Measurements from ENCODE around the gene OR4D2.

OR4D2 gene

GRCh38 chr17:58187063-58187462, 20.3 kb downstream of the OR4D2 start:
- H3K27ac ChIP-seq (ENCODE audit: extremely low read depth, low read depth, low read length) = no peak overlapping the region
- H3K4me1 ChIP-seq (ENCODE audit: control insufficient read depth, insufficient read depth, low read length) = no peaks in the 10 kb centered on the region
- ChIA-PET POLR2A (no interaction called here), CTCF (interaction anchor here (0.6 to 1.4 kb wide), 3 partner anchors 10 to 1077 kb away, joined by 3 to 4 read pairs (median 4); no protein-coding TSS in a partner anchor)
- H3K4me3 ChIP-seq (ENCODE audit: low read depth, low read length) = no peak overlapping the region
- no peaks in the 10 kb centered on the region for H3K9me3 ChIP-seq (ENCODE audit: control insufficient read depth, insufficient read depth, low read depth, low read length)
- no peaks in the 10 kb centered on the region for H3K36me3 ChIP-seq (ENCODE audit: control insufficient read depth in 2 of 2, insufficient read depth in 1 of 2, low read length in 2 of 2)
- TF ChIP-seq OVOL3 (tag by site-specific recombination; IDR thresholded peaks at IDR 0.05) (no peak), ZNF558 (tag by site-specific recombination; IDR thresholded peaks at IDR 0.05) (no peak), ZNF621 (tag by site-specific recombination; IDR thresholded peaks at IDR 0.05) (no peak), ZSCAN16 (tag by site-specific recombination; IDR thresholded peaks at IDR 0.05) (no peak), ZNF404 (tag by site-specific recombination; IDR thresholded peaks at IDR 0.05) (no peak), ZNF221 (tag by site-specific recombination; IDR thresholded peaks at IDR 0.05; ENCODE audit: borderline replicate concordance) (no peak), ZNF571 (tag by site-specific recombination; IDR thresholded peaks at IDR 0.05) (no peak), ZNF302 (tag by site-specific recombination; IDR thresholded peaks at IDR 0.05; ENCODE audit: low read depth) (no peak), HIC1 (tag by site-specific recombination; IDR thresholded peaks at IDR 0.05) (no peak), ZNF157 (tag by site-specific recombination; IDR thresholded peaks at IDR 0.05) (no peak), ZNF785 (tag by site-specific recombination; IDR thresholded peaks at IDR 0.05) (no peak)

GRCh38 chr17:58187675-58188074, 20.9 kb downstream of the OR4D2 start:
- no peak for TF ChIP-seq ZNF112 (tag by site-specific recombination; IDR thresholded peaks at IDR 0.05)
- TF ChIP-seq REST (tag by site-specific recombination; IDR thresholded peaks at IDR 0.05) = peak; percentile 82
- no peak for TF ChIP-seq ZNF629 (tag by site-specific recombination; IDR thresholded peaks at IDR 0.05)
- no peak for TF ChIP-seq ZNF664 (tag by site-specific recombination; IDR thresholded peaks at IDR 0.05)
- H3K9me3 ChIP-seq (ENCODE audit: control insufficient read depth, insufficient read depth, low read depth, low read length) = no peaks in the 10 kb centered on the region
- no peaks in the 10 kb centered on the region for H3K36me3 ChIP-seq (ENCODE audit: control insufficient read depth in 2 of 2, insufficient read depth in 1 of 2, low read length in 2 of 2)
- H3K4me1 ChIP-seq (ENCODE audit: control insufficient read depth, insufficient read depth, low read length) = no peaks in the 10 kb centered on the region
- H3K4me3 ChIP-seq (ENCODE audit: low read depth, low read length) = no peak overlapping the region
- ChIA-PET CTCF (interaction anchor here (0.6 to 1.4 kb wide), 3 partner anchors 12 to 841 kb away, joined by 3 to 4 read pairs (median 4); no protein-coding TSS in a partner anchor), POLR2A (no interaction called here)
- no peak overlapping the region for H3K27ac ChIP-seq (ENCODE audit: extremely low read depth, low read depth, low read length)

GRCh38 chr17:58189436-58190146, 22.8 kb downstream of the OR4D2 start:
- CTCF ChIA-PET = interaction anchor here (0.6 to 3.2 kb wide), 2 partner anchors 11 to 117 kb away, joined by 3 to 24 read pairs; no protein-coding TSS in a partner anchor
- TF ChIP-seq ZNF214 (tag by site-specific recombination; IDR thresholded peaks at IDR 0.05; ENCODE audit: borderline replicate concordance) (no peak), OVOL3 (tag by site-specific recombination; IDR thresholded peaks at IDR 0.05) (no peak), ZSCAN30 (tag by site-specific recombination; IDR thresholded peaks at IDR 0.05) (no peak), ZBTB20 (tag by site-specific recombination; IDR thresholded peaks at IDR 0.05) (no peak), ZNF274 (IDR thresholded peaks at IDR 0.05; ENCODE audit: low read length) (no peak), ZNF274 (tag by site-specific recombination; IDR thresholded peaks at IDR 0.05; ENCODE audit: borderline replicate concordance) (no peak), PRDM10 (tag by site-specific recombination; IDR thresholded peaks at IDR 0.05) (peak; percentile 83), REPIN1 (tag by site-specific recombination; IDR thresholded peaks at IDR 0.05; ENCODE audit: low read depth) (no peak), ZBTB48 (tag by site-specific recombination; IDR thresholded peaks at IDR 0.05) (no peak)

More at GRCh38 chr17:58189436-58190146, 22.8 kb downstream of the OR4D2 start:
- Histone ChIP-seq H3K9me3 (ENCODE audit: control insufficient read depth, insufficient read depth, low read depth, low read length) (no peaks in the 10 kb centered on the region), H3K4me3 (ENCODE audit: low read depth, low read length) (no peak overlapping the region), H3K4me1 (ENCODE audit: control insufficient read depth, insufficient read depth, low read length) (no peaks in the 10 kb centered on the region), H3K27ac (ENCODE audit: extremely low read depth, low read depth, low read length) (no peak overlapping the region), H3K36me3 (ENCODE audit: control insufficient read depth in 2 of 2, insufficient read depth in 1 of 2, low read length in 2 of 2) (no peaks in the 10 kb centered on the region)
- POLR2A ChIA-PET = no interaction called here

Data from HEK293 (cell line).